GM21447 (cell line): ENCODE measurements around the gene EDNRA.

Source experiments
- ATAC-seq: cut with Tn5 transposase; IDR thresholded peaks from one replicate; pipeline ENCODE4 v1.9.1; 2021; ENCODE audit not compliant: unreplicated experiment

EDNRA gene

GRCh38 chr4:147586032-147586431, 105.1 kb downstream of the EDNRA start:
- no peak for ATAC-seq

GRCh38 chr4:147586637-147587036, 105.7 kb downstream of the EDNRA start:
- ATAC-seq, result no peak

DNA sequence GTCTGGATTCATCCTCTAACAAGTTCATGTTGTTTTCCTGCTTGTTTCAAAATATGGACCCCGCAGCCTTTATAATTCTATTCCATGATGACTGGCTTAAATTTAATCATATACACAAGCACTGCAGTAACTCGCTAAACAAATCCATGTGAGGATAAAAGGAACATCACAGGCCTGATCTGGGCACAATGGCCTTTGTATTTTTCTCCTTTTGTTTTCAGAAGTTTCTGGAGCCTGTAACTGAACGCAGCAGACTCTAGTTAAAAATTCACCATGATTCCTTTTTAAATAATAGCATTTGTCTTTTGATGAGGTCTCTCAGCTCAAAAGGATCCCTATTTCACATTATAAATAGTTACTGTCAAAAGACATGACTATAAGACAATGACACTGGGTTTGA, 106.1 kb downstream of the EDNRA start:
- ATAC-seq, result no peak

- ATAC-seq, result no peak
Observed at GRCh38 chr4:147589586-147589985, 108.7 kb downstream of the EDNRA start.

- peak; percentile 63 for ATAC-seq
Observed at GRCh38 chr4:147590249-147590920, 109.5 kb downstream of the EDNRA start.

GRCh38 chr4:147591106-147591505, 110.2 kb downstream of the EDNRA start:
- no peak for ATAC-seq

GRCh38 chr4:147594107-147594506, 113.2 kb downstream of the EDNRA start:
- ATAC-seq, result no peak
